HG03469 (cell line): ENCODE results near the gene RPS16.
"Not testable (repeated sequence)": the region's sequence is repeated elsewhere in the genome, so short reads cannot be mapped to it uniquely, and the experiment has no call there.

ENCODE experiments used
- ATAC-seq: cut with Tn5 transposase; IDR thresholded peaks from one replicate; pipeline ENCODE4 v1.9.1; 2021; ENCODE audit warnings: mild to moderate bottlenecking, moderate library complexity, moderate number of reproducible peaks; ENCODE audit not compliant: unreplicated experiment

The RPS16 gene

GRCh38 chr19:39435499-39436349 lies at the start of gene RPS16:
TSS of gene RPS16 (minus strand) at chr19:39435949. CDS start at chr19:39435895, 54 bp downstream.
- ATAC-seq: peak; percentile 31

DNA sequence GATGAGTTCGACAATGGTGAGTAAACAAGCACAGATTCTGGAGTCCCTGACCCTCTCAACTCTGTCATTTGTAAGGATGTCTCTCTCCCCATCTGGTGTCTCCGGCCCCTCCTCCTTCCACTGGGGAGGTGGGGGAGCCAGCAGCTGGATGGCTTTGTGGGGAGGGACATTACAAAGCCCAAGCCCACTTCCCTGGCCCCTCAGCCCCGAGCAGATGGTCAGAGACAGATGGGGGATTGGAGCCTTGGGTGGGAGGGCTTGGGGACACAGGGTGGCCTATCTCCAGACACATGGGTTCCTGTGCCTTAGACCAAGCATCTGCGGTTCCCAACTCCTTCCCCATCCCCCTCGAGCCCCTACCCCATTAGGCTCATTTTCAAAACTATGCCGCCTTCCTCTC lies 47.4 kb upstream of the RPS16 start:
- no peak for ATAC-seq

- no peak for ATAC-seq
Observed at GRCh38 chr19:39481676-39482075, 45.9 kb upstream of the RPS16 start.

DNA sequence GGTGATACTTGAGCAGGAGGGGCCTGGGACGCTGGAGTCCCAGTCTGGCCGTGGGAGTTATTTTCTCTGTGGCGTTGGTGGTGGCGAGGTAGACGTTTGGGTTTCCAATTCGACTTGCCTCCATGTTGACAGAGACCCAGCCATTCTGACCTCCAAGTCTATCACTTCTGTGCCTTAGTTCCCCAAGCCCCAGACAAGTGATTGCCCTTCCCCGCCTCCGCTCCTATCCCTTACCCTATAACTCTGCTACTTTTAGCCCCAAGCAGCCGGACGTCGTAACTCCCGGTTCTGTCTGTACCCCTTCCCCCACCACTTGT lies 45.4 kb upstream of the RPS16 start:
- no peak for ATAC-seq

DNA sequence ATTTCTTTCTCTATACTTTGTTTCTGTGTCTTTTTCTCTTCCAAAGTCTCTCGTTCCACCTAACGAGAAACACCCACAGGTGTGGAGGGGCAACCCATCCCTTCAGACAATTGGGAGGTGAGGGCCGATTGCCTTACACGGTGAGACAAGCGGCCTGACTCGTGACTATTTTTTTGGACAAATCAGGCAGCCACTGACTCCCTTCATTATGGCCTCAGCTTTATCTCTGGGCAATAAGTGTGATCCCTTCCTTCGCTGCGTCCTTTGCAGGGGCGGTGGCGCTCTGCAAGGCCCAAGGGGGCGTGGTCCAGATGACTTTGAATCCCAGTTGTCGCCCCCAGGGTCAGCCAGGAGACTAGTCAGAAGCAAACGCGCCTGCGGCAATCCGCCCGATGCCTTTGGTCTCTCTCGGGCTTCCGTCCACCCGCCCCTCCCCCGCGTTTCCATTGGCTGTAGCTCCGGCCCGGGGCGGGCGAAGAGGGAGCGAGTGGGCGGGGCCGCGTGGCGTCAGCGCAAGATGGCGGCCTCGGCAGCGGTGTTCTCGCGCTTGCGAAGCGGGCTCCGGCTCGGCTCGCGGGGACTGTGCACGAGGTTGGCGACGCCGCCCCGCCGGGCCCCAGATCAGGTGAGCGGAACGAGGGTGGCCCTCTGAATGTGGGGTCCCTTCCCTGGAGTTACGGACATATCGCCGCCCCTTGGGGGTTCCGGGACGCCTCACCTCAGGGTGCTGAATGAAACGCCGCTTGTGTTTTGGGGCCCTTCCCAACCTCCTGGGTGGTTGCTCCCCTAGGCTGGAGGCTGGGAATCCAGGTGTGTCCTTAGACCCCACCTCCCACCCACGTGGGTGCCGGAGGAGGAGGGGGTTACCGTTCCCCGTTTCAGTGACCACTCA lies 44.8 kb upstream of the RPS16 start, which contains the start of gene TIMM50:
TIMM50 (plus strand) TSS at position 502 of the 892 bp plus-strand sequence; CDS start at position 518, 16 bp downstream.
- peak; percentile 68 for ATAC-seq

DNA sequence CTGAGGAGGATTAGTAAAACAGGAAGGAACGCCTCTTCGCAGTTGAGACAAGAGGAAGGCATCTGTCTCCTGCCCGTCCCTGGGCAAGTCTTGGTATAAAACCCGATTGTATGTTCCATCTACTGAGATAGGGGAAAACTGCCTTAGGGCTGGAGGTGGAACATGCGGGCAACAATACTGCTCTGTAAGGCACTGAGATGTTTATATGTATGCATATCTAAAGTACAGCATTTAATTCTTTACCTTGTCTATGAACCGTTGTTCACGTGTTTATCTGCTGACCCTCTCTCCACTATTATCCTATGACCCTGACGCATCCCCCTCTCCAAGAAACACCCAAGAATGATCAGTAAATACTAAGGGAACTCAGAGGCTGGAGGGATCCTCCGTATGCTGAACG lies 44.2 kb upstream of the RPS16 start:
- ATAC-seq: no peak

DNA sequence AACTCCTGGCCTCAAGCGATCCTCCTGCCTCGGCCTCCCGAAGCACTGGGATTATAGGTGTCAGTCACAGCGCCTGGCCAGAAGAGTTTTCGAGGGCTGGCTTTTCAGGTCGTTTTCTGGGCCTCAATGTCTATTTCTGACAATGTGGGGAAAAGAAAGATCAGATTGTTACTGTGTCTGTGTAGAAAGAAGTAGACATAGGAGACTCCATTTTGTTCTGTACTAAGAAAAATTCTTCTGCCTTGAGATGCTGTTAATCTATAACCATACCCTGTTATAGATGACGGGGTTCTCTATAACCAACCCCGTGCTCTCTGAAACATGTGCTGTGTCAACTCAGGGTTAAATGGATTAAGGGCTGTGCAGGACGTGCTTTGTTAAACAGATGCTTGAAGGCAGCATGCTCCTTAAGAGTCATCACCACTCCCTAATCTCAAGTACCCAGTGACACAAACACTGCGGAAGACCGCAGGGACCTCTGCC lies 43.6 kb upstream of the RPS16 start:
- not testable (repeated sequence) for ATAC-seq

DNA sequence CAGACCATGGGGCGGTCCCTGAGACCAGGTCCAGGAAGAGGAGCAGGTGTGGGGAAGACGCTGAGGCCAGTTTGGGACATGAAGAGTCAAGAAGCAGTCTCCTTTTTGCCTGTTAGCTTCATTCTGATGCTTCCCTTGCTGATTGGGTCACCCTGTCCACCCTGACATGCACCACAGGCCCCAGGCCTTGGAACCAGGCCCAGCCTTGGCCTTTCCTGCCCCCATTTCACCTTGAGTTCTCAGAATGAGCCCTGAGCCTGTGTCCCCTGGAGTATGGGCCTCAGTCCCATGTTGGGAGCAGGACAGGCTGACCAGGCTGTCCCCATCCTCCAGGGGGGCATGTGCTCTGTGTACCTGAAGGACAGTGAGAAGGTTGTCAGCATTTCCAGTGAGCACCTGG lies 40.0 kb upstream of the RPS16 start:
- ATAC-seq: no peak

- no peak for ATAC-seq
Observed at GRCh38 chr19:39474139-39474620, 38.4 kb upstream of the RPS16 start.

GRCh38 chr19:39473443-39473960 lies 37.8 kb upstream of the RPS16 start:
- ATAC-seq: no peak

GRCh38 chr19:39472746-39473442 lies 37.1 kb upstream of the RPS16 start:
- no peak for ATAC-seq

DNA sequence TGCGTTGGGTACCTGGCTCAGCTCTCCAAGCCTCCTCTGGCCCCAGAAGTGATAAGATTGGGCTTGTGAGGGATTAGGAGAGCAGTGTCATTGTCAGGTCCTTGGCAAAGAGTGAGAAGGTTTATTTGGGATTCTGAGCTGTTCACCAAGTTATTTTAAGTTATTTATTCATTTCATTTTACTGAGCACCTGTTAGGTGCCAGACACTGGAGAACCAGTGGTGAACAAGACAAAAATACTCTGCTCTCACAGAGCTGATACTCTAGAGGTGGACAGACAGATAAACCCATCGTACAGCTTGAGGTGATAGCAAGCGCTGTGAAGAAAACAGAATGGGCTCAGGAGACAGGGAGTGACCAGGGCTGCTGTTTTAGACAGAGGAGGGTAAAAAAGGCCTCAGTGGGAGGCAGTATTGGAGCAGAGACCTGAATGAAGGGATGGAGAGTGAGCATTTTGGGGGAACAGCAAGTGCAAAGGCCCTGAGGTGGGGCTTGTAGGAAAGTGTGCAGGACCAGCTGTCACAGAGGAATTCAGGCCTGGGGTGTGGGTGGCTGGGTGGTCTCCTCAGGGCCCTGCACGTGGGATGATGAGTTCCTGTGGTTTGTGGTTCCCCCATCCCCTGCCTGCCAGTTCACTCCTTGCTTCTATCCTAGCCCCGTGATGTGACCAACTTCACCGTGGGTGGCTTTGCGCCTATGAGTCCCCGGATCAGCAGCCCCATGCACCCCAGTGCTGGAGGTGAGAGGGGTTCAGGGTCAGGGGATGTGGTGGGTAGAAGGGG lies 36.2 kb upstream of the RPS16 start:
- no peak for ATAC-seq

- no peak for ATAC-seq
Observed at GRCh38 chr19:39470724-39471339, 35.1 kb upstream of the RPS16 start.

- ATAC-seq: no peak
Observed at GRCh38 chr19:39469567-39469966, 33.8 kb upstream of the RPS16 start.

- ATAC-seq: no peak
Observed at GRCh38 chr19:39469036-39469435, 33.3 kb upstream of the RPS16 start.

- no peak for ATAC-seq
Observed at GRCh38 chr19:39467941-39468340, 32.2 kb upstream of the RPS16 start.

DNA sequence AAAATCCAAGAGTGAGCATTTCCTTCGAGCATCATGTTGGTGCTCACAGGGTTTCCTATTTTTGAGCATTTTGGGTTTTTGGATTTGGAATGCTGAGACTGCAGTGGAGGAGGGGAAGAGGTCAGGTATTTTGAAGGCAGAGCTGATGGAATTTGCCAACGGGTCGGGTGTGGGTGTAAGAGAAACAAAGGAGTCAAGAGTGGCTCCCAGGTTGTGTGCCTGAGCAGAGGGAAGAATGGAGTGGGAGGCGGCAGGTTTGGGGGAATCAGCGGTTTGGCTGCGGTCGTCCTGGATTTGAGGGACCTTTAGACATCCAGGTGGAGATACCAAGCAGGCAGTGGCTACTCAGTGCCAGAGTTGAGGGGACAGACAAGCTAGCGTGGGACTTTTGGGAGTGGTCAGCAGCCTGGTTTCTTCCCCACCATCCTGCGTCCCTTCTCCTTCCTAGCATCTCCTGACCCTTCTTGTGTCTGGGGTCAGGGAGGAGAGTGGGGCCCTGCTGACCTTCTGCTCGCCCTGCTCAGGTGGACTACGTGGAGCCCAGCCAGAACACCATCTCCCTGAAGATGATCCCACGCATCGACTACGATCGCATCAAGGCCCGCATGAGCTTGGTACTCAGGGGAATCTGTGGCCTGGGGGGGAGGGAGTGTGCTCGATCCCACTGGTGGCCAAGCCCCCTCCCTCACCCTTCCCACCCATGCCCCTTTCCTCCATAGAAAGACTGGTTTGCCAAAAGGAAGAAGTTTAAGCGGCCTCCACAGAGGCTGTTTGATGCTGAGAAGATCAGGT lies 30.4 kb upstream of the RPS16 start:
- no peak for ATAC-seq

DNA sequence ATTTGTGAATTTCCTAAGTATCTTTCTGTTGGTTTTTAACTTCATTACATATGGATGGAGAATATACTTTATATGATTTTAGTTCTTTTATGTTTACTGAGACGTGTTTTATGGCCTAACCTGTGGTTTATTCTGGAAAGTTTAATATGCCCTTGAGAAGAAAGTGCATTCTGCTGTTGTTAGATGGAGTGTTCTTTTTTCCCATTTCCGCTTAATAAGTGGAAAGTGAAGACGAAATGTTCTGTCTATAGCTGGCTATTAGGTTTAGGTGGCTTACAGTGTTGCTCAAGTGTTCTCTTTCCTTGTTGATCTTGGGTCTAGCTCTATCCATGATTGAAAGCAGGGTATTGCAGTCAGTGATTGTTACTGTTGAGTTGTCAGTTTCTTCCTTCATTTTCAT lies 27.7 kb upstream of the RPS16 start:
- no peak for ATAC-seq

GRCh38 chr19:39451257-39451656 lies 15.5 kb upstream of the RPS16 start:
- not testable (repeated sequence) for ATAC-seq
